ENCODE measurements around the gene JOSD2. TPM values are rescaled to one million over a fixed set of nuclear protein-coding genes. Genes with fewer than 3 reads are reported as not detected.

JOSD2 gene
- total and polyA plus RNA-seq, 9 of the 15 experiments (the other 6 are each of a cell fraction or from before 2014, with no cell fraction given), result 0.06 to 14.4 (median 3.1) TPM

GRCh38 chr19:50508843-50509190, 2.2 kb downstream of the JOSD2 start:
- intact Hi-C loops (cut with micrococcal nuclease) (no loop called here), in situ Hi-C loops (cut with MboI) (no loop called here)
- Histone ChIP-seq H3K36me3 (ENCODE audit: control insufficient read depth, insufficient read depth, low read length) (no peaks in the 10 kb centered on the region), H2AFZ (ENCODE audit: low read depth, low read length) (no peak overlapping the region), H3K4me2 (ENCODE audit: insufficient read depth, low read length) (no peak overlapping the region), H3K9me1 (ENCODE audit: control insufficient read depth, insufficient read depth, low read length) (peaks cover 4% of the 10 kb centered on the region), H3K79me2 (ENCODE audit: control insufficient read depth, insufficient read depth, low read length) (no peaks in the 10 kb centered on the region; the same call in 2 of the 3 replicates), H3K4me3 (no peak overlapping the region), H3K4me1 (replicated peaks in 1 of 2; ENCODE audit: control insufficient read depth in 2 of 2, insufficient read depth in 2 of 2, low read length in 2 of 2) (peaks cover 5 to 55% of the 10 kb centered on the region in 2 experiments; a peak in 4 of 5 replicates), H4K20me1 (replicated peaks; ENCODE audit: control insufficient read depth, insufficient read depth, low read length) (no peaks in the 10 kb centered on the region), H3K9ac (ENCODE audit: insufficient read depth in 1 of 2, low read depth in 2 of 2, low read length in 2 of 2) (no peak overlapping the region; a peak in 1 of 4 replicates), H3K9me3 (replicated peaks; ENCODE audit: control insufficient read depth, insufficient read depth, low read depth, low read length) (no peaks in the 10 kb centered on the region), H3K27me3 (ENCODE audit: control insufficient read depth in 2 of 2, insufficient read depth in 2 of 2, low read length in 2 of 2) (no peaks in the 10 kb centered on the region), H3K27ac (ENCODE audit: extremely low read depth, low read depth, low read length) (no peak overlapping the region)
- CTCF ChIA-PET (ENCODE audit: low intra/inter-chr PET ratio), result no interaction called here
- no TSS peak for BruUV-seq (replicated peaks)
- DNase-seq (ENCODE audit: extremely low read depth in 1 of 4, low spot score in 3 of 4) (no peak), ATAC-seq (no peak), FAIRE-seq (no peak)
- 81% methylated on average over 3 of the region's 3 CpGs for WGBS (ENCODE audit: insufficient coverage, low coverage, missing lambda C conversion rate)
- POLR2A ChIA-PET, result interaction anchor here (0.6 to 1.1 kb wide), 2 partner anchors 152 to 180 kb away, joined by 3 read pairs; partner anchors contain the start of gene KCNC3
- no peak for TF ChIP-seq IRF9 (tag; IDR thresholded peaks at IDR 0.05)
- TF ChIP-seq STAT6 (CRISPR knock-in tag; IDR thresholded peaks at IDR 0.05), result no peak
- TF ChIP-seq SP2 (IDR thresholded peaks at IDR 0.05; ENCODE audit: extremely low read depth, low read depth, low read length, poor library complexity, severe bottlenecking), result no peak
- no peak for TF ChIP-seq LCOR (CRISPR knock-in tag; IDR thresholded peaks at IDR 0.05)
- TF ChIP-seq HINFP (tag; conservative IDR thresholded peaks at IDR 0.05; ENCODE audit: low read depth), result no peak
- no peak for TF ChIP-seq ZBTB8A (IDR thresholded peaks at IDR 0.05; ENCODE audit: partially characterized antibody)
- TF ChIP-seq NR2F6 (CRISPR knock-in tag; IDR thresholded peaks at IDR 0.05), result no peak
- no peak for TF ChIP-seq ARNT (IDR thresholded peaks at IDR 0.05)
- TF ChIP-seq, protein P1, sequence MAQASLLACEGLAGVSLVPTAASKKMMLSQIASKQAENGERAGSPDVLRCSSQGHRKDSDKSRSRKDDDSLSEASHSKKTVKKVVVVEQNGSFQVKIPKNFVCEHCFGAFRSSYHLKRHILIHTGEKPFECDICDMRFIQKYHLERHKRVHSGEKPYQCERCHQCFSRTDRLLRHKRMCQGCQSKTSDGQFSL (CRISPR knock-in tag; IDR thresholded peaks at IDR 0.05), result no peak
- TF ChIP-seq, protein P1 (tag; IDR thresholded peaks at IDR 0.05), result no peak
- no peak for TF ChIP-seq XRCC3 (IDR thresholded peaks at IDR 0.05)
- no peak for TF ChIP-seq SPI1 (IDR thresholded peaks at IDR 0.05; ENCODE audit: borderline replicate concordance, low read depth, low read length)
- no peak for TF ChIP-seq ZNF644 (tag; IDR thresholded peaks at IDR 0.05; ENCODE audit: low read depth)
- TF ChIP-seq ATF1 (CRISPR knock-in tag; IDR thresholded peaks at IDR 0.05), result no peak
- no peak for TF ChIP-seq ATF1 (tag; IDR thresholded peaks at IDR 0.05)
- TF ChIP-seq ARID1B (IDR thresholded peaks at IDR 0.05), result no peak
- TF ChIP-seq BCOR (IDR thresholded peaks at IDR 0.05), result no peak
- no peak for TF ChIP-seq SMAD2 (IDR thresholded peaks at IDR 0.05; ENCODE audit: low read depth, low read length)
- TF ChIP-seq ZNF766 (CRISPR knock-in tag; conservative IDR thresholded peaks at IDR 0.05), result no peak
- no peak for TF ChIP-seq SIN3B (IDR thresholded peaks at IDR 0.05; ENCODE audit: low read depth)
